Sigmoid colon (tissue), 7 donors: ENCODE measurements around the gene UBE3A. TPM values are rescaled to one million over a fixed set of nuclear protein-coding genes. Genes with fewer than 3 reads are reported as not detected.

ENCODE experiments used
- DNase-seq: peaks from one replicate; pipeline ENCODE4 v3.0.0-alpha.2; 2019
- H3K27ac ChIP-seq, 4 donors: fragments of 200-600 bp; sonication (generic); one replicate each; pipeline ENCODE4 v1.5.1; 2016 to 2019; ENCODE audit warnings: mild to moderate bottlenecking in 1 of 4
- H3K27me3 ChIP-seq, 3 donors: fragments of 200-600 bp; sonication (generic); one replicate each; pipeline ENCODE4 v1.5.1; 2019; ENCODE audit warnings: mild to moderate bottlenecking in 1 of 3
- H3K36me3 ChIP-seq, 4 donors: fragments of 200-600 bp; sonication (generic); one replicate each; pipeline ENCODE4 v1.5.1; 2016 to 2019
- H3K4me1 ChIP-seq, 4 donors: fragments of 200-600 bp; sonication (generic); one replicate each; pipeline ENCODE4 v1.5.1; 2017 to 2019
- H3K4me3 ChIP-seq, 4 donors: fragments of 200-600 bp; sonication (generic); one replicate each; pipeline ENCODE4 v1.5.1; 2017 to 2019; ENCODE audit warnings: mild to moderate bottlenecking in 2 of 4, moderate library complexity in 1 of 4
- H3K9me3 ChIP-seq, 4 donors: fragments of 200-600 bp in 3 of 4; sonication (generic) in 3 of 4; one replicate each; pipeline versions ENCODE4 v1.5.1 to v1.6.1; 2013 to 2019
- CTCF ChIP-seq, 4 experiments: fragments of 450-650 bp in 3 of 4; fragments of 200-600 bp in 1 of 4; IDR thresholded peaks; one replicate each; pipeline ENCODE4 v1.5.1; 2016 to 2019; ENCODE audit warnings: antibody characterized with exemption in 4 of 4, mild to moderate bottlenecking in 3 of 4, moderate library complexity in 2 of 4
- EP300 ChIP-seq, 4 donors: sonication (generic); formaldehyde crosslinking; IDR thresholded peaks; one replicate each; pipeline ENCODE4 v1.6.1; 2017; ENCODE audit warnings: antibody characterized with exemption in 4 of 4
- POLR2A ChIP-seq, 2 donors: fragments of 450-650 bp; IDR thresholded peaks; one replicate each; pipeline ENCODE4 v1.6.1; 2016; ENCODE audit warnings: antibody characterized with exemption in 2 of 2, mild to moderate bottlenecking in 2 of 2, moderate library complexity in 2 of 2
- POLR2AphosphoS5 ChIP-seq, 4 donors: sonication (generic); formaldehyde crosslinking; IDR thresholded peaks; one replicate each; pipeline ENCODE4 v1.6.1; 2017; ENCODE audit warnings: antibody characterized with exemption in 4 of 4
- WGBS, 2 donors: extraction: QIAGEN DNeasy Blood & Tissue Kit; methylation state at CpG; one replicate each; pipeline ENCODE4 v1.1.7; 2013; 5-methylcytosine and 5-hydroxymethylcytosine counted together
- intact Hi-C: fragments of 100-400 bp; cut with DNase I; formaldehyde crosslinking; loops from one replicate; pipeline ENCODE4 v1.15.1; 2023
- polyA plus RNA-seq, 3 donors: library from polyadenylated mRNA; stranded (reverse); fragments of 200-250 nt; gene quantifications; one replicate each; pipeline ENCODE4 v1.2.3, GENCODE V29; 2013
- total RNA-seq, 4 donors: library from RNA; depleted of rRNA; stranded (reverse); fragments of >200 nt; gene quantifications; one replicate each; pipeline ENCODE4 v1.1.0, GENCODE V29; 2016
- donor health status: healthy with polysubstance abuse.
- donor health status: Bipolar disorder and iron deficiency.
- donor health status: healthy.

UBE3A gene
- total and polyA plus RNA-seq, 7 donors, result 12.6 to 103 (median 70.9) TPM

GRCh38 chr15:25422021-25422420 lies 16.8 kb downstream of the UBE3A start:
- TF ChIP-seq POLR2AphosphoS5 (IDR thresholded peaks at IDR 0.05), result no peak
- no peak for TF ChIP-seq POLR2A (IDR thresholded peaks at IDR 0.05)
- TF ChIP-seq EP300 (IDR thresholded peaks at IDR 0.05), result no peak
- no peak for TF ChIP-seq CTCF (IDR thresholded peaks at IDR 0.05)
- no peaks in the 10 kb centered on the region for H3K36me3 ChIP-seq
- H3K27me3 ChIP-seq, result no peaks in the 10 kb centered on the region
- intact Hi-C loops, result no loop called here
- H3K27ac ChIP-seq, result no peak overlapping the region
- no peak overlapping the region for H3K4me3 ChIP-seq
- peaks cover 0 to 36% (median 18%) of the 10 kb centered on the region in 4 donors for H3K4me1 ChIP-seq
- DNase-seq, result no peak
- 94 to 97% methylated on average over 2 of the region's 2 CpGs for WGBS, 2 donors
- no peaks in the 10 kb centered on the region for H3K9me3 ChIP-seq

- WGBS, 2 donors, result 80 to 88% methylated on average over 4 of the region's 4 CpGs
These were observed 20.6 kb downstream of the UBE3A start for GRCh38 chr15:25418202-25418601.

GRCh38 chr15:25417604-25418003 lies 21.2 kb downstream of the UBE3A start:
- no peak overlapping the region for H3K27ac ChIP-seq
- H3K27me3 ChIP-seq, result no peaks in the 10 kb centered on the region
- DNase-seq, result no peak
- H3K4me1 ChIP-seq, result peaks cover 0 to 44% (median 29%) of the 10 kb centered on the region in 4 donors
- WGBS, 2 donors, result 91 to 94% methylated on average over 2 of the region's 2 CpGs
- H3K36me3 ChIP-seq, result no peaks in the 10 kb centered on the region
- no peaks in the 10 kb centered on the region for H3K9me3 ChIP-seq
- intact Hi-C loops, result no loop called here
- H3K4me3 ChIP-seq, result no peak overlapping the region
- no peak for TF ChIP-seq EP300 (IDR thresholded peaks at IDR 0.05)

More at GRCh38 chr15:25418202-25418601, 20.6 kb downstream of the UBE3A start:
- intact Hi-C loops, result no loop called here
- Histone ChIP-seq H3K27ac (no peak overlapping the region), H3K36me3 (no peaks in the 10 kb centered on the region), H3K9me3 (no peaks in the 10 kb centered on the region), H3K4me1 (peaks cover 0 to 38% (median 25%) of the 10 kb centered on the region in 4 donors), H3K27me3 (no peaks in the 10 kb centered on the region), H3K4me3 (no peak overlapping the region)
- TF ChIP-seq POLR2A (IDR thresholded peaks at IDR 0.05) (no peak), CTCF (IDR thresholded peaks at IDR 0.05) (no peak), POLR2AphosphoS5 (IDR thresholded peaks at IDR 0.05) (no peak), EP300 (IDR thresholded peaks at IDR 0.05) (no peak)
- DNase-seq, result no peak

- intact Hi-C loops, result no loop called here
- Histone ChIP-seq H3K27me3 (no peaks in the 10 kb centered on the region), H3K36me3 (no peaks in the 10 kb centered on the region), H3K4me1 (peaks cover 0 to 36% (median 28%) of the 10 kb centered on the region in 4 donors), H3K9me3 (no peaks in the 10 kb centered on the region), H3K27ac (no peak overlapping the region), H3K4me3 (no peak overlapping the region)
- no peak for TF ChIP-seq EP300 (IDR thresholded peaks at IDR 0.05)
- no peak for TF ChIP-seq POLR2AphosphoS5 (IDR thresholded peaks at IDR 0.05)
- TF ChIP-seq POLR2A (IDR thresholded peaks at IDR 0.05), result no peak
- no peak for TF ChIP-seq CTCF (IDR thresholded peaks at IDR 0.05)
- DNase-seq, result no peak
- 75 to 86% methylated on average over 3 of the region's 3 CpGs for WGBS, 2 donors
These were observed 22.1 kb downstream of the UBE3A start for GRCh38 chr15:25416693-25417092.

- Histone ChIP-seq H3K9me3 (no peaks in the 10 kb centered on the region), H3K4me3 (no peak overlapping the region), H3K27me3 (no peaks in the 10 kb centered on the region), H3K27ac (no peak overlapping the region), H3K36me3 (no peaks in the 10 kb centered on the region), H3K4me1 (peaks cover 0 to 45% (median 29%) of the 10 kb centered on the region in 4 donors)
- TF ChIP-seq POLR2A (IDR thresholded peaks at IDR 0.05), result no peak
- no peak for TF ChIP-seq CTCF (IDR thresholded peaks at IDR 0.05)
- TF ChIP-seq POLR2AphosphoS5 (IDR thresholded peaks at IDR 0.05), result no peak
- TF ChIP-seq EP300 (IDR thresholded peaks at IDR 0.05), result no peak
- 87 to 89% methylated on average over 3 of the region's 3 CpGs for WGBS, 2 donors
- intact Hi-C loops, result no loop called here
- DNase-seq, result no peak
These were observed 23.1 kb downstream of the UBE3A start for GRCh38 chr15:25415707-25416106.
